GM21825 (cell line): ENCODE data around the gene ZNF566.

Experiments used
- ATAC-seq: cut with Tn5 transposase; IDR thresholded peaks from one replicate; pipeline ENCODE4 v1.9.1; 2021; ENCODE audit warnings: mild to moderate bottlenecking, moderate library complexity; ENCODE audit not compliant: unreplicated experiment

ZNF566 gene

GRCh38 chr19:36449059-36449670 lies 40.2 kb downstream of the ZNF566 start:
- ATAC-seq = no peak

- no peak for ATAC-seq
Measured at GRCh38 chr19:36441339-36441738, 48.0 kb downstream of the ZNF566 start.

GRCh38 chr19:36436531-36436930 lies 52.8 kb downstream of the ZNF566 start:
- no peak for ATAC-seq

GRCh38 chr19:36423925-36424324 lies 65.4 kb downstream of the ZNF566 start:
- no peak for ATAC-seq

- no peak for ATAC-seq
Measured at GRCh38 chr19:36421749-36422481, 67.4 kb downstream of the ZNF566 start.

- no peak for ATAC-seq
Measured at GRCh38 chr19:36420961-36421748, 68.2 kb downstream of the ZNF566 start.

- peak; percentile 88 for ATAC-seq
Measured at GRCh38 chr19:36418287-36419001, 70.9 kb downstream of the ZNF566 start, which contains the start of gene ZFP82. Gene ZFP82, minus strand, starts transcription at chr19:36418644. Its CDS starts 8,855 bp downstream, at chr19:36409789.

GRCh38 chr19:36417752-36418286 lies 71.5 kb downstream of the ZNF566 start:
- ATAC-seq = no peak

- ATAC-seq = no peak
Measured at GRCh38 chr19:36409841-36410240, 79.5 kb downstream of the ZNF566 start.

GRCh38 chr19:36408101-36408500 lies 81.3 kb downstream of the ZNF566 start:
- ATAC-seq = no peak

GRCh38 chr19:36404498-36404897 lies 84.9 kb downstream of the ZNF566 start:
- no peak for ATAC-seq

- ATAC-seq = no peak
Measured at GRCh38 chr19:36401475-36401874, 87.9 kb downstream of the ZNF566 start.

GRCh38 chr19:36398571-36398970 lies 90.8 kb downstream of the ZNF566 start:
- no peak for ATAC-seq
